Neural progenitor cell (in vitro differentiated cells): ENCODE measurements around the gene PREX1.

ENCODE experiments used
- EZH2 ChIP-seq: fragments of 200-600 bp; sonication (generic); IDR thresholded peaks from 2 replicates; pipeline ENCODE4 v1.6.1; 2017; ENCODE audit warnings: antibody characterized with exemption, mild to moderate bottlenecking, moderate library complexity
- EZH2phosphoT487 ChIP-seq: fragments of 200-600 bp; sonication (generic); IDR thresholded peaks from 2 replicates; pipeline ENCODE4 v1.6.1; 2017; ENCODE audit warnings: antibody characterized with exemption

DNA sequence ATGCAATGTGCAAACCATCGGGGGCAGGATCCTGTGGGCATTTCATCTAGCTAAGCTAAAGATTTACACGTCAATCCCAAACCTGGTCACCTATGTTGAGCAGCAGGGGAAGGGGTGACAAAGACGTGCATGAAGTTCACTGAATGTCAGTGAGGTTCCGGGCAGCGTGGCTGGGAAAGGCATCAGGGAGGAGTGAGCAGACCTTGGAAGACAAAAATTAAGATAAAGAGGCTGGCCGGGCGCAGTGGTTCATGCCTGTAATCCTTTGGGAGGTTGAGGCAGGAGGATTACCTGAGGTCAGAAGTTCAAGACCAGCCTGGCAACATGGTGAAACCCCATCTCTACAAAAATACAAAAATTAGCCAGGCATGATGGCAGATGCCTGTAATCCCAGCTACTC, 126.1 kb downstream of the PREX1 start:
- TF ChIP-seq EZH2 (no peak), EZH2phosphoT487 (no peak)
